ENCODE data around the gene BANP. TPM values are rescaled to one million over a fixed set of nuclear protein-coding genes. Genes with fewer than 3 reads are reported as not detected.
A peak's percentile ranks its signal among the peaks of the same experiment; 100 is the strongest.
"Not testable (repeated sequence)": the region's sequence is repeated elsewhere in the genome, so short reads cannot be mapped to it uniquely, and the experiment has no call there.

BANP gene
- total RNA-seq, 1 donor from 2014 or later, result 36.4 TPM

- DNase-seq, result not testable (repeated sequence)
Measured at GRCh38 chr16:88016386-88016785, 65.2 kb downstream of the BANP start.

DNA sequence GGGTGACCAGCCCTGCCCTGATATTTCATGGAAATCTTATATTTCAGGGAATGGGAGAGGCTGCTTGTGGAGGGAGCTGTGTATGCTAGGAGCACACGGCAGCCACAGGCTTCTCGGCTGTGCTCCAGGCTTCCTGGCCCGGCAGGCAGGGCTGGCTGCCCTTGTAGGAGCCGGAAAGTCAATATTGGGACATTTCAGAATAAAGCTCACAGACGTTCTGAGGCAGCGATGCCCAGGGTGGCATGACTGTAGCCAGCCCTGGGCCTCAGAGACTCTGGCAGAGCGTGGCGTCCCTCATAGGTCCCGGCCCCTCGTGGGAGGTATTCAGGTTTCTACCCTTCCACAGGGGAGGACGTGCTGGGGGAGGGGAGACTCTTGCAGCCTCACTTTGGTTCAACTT lies 65.7 kb downstream of the BANP start:
- DNase-seq, result no peak

DNA sequence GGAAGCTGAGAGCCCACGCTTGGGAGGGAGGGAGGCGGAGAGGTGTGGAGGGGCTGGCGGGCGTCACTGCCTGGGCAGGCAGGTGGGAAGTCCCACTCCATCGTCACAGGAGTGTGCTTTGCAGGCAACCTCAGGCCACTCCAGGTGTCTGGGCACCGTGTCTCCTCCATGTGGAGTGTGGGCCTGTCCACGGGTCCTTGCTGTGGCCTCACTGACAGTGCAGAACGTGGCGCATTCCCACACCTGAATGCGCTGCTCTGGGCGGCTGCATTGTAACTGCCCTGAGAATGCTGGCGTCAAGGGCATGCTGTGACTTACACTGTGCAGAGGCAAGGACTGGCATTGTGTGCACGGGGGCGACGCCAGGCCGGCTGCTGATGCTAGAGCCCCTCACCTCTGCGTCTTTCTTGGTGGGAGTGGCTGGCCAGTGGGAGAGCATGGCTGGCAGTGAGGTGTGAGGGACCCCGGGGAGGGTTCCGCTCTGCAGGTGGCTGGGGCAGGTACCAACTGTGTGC lies 66.4 kb downstream of the BANP start:
- no peak for DNase-seq

- not testable (repeated sequence) for DNase-seq
Measured at GRCh38 chr16:88018382-88018781, 67.1 kb downstream of the BANP start.

GRCh38 chr16:88019041-88019820 lies 68.0 kb downstream of the BANP start:
- DNase-seq, result not testable (repeated sequence)

DNA sequence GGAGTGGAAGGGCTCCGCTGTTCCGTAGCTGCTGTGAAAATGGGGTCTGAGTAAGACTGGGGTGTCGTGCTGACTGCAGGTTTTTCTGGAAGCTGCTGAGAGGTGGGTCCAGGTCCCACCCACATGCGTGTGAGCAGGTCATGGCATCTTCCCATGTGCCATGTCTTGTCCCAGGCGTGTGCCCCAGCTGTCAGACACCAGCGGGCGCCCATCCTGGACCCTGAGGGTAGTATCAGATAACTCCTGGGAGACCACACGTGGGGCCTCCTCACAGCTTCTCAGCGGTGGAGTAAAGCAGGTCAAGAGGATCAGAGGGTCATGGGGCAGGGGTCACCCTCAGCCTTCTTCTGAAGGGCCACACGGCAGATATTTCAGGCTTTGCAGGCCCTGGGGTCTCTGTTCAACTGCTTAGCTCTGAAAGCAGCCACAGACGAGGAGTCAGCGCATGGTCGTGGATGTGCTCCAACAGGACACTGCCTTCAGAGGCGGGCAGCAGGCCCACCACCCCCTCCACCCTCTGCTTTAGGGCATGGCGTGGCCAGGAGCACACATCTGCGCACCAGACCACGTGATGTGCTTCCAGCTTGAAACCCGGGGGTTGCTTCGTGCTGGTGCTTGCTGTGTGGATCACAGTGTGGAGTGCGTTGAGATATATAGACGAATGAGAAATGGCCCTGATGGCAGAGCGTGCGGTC lies 68.7 kb downstream of the BANP start:
- DNase-seq, result no peak

GRCh38 chr16:88020516-88020885 lies 69.3 kb downstream of the BANP start:
- no peak for DNase-seq

DNA sequence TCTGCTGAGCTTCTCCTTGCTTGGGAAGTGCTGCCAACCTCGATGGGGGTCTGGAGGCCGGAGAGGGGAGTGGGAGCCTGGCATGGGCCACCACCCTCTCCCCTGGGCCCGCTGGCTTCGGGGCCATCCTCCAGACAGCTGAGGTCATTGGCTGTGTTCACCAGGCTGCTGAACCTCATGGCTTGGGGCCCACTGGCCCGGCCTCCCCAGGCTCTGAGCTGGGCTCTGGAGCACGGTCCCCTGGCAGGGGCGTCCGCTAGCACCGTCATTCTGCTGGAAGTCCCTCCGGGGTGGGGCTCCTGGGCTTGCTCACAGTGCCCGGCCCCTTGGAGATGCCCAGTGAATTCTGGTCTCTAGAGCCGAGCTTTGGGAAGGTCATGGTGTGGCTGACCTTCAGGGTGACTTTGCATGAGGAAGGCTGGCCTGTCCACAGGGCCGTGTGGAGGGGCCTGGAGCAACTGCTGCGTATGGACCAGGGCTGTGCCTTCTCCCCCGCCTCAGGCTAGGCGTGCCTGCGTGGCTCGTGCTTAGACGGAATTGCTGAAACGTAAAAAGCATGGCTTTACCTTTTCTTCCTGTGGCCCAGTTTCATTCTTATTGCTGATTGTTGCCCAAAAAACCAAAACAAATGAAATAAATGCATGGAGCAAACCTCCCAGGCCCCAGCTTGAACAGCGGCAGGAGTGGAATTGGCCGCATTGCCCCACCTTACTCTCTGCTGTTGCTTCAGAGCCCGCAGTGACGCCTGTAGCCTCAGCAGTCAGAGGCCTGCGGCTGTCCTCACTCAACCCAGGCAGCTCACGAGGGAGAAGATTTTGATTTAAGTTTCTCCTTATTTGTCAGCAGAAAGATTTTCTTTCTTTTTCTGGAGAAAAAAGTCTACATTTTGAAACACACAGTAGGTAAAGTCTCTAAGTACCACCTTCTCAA lies 70.1 kb downstream of the BANP start:
- DNase-seq, result not testable (repeated sequence)

DNA sequence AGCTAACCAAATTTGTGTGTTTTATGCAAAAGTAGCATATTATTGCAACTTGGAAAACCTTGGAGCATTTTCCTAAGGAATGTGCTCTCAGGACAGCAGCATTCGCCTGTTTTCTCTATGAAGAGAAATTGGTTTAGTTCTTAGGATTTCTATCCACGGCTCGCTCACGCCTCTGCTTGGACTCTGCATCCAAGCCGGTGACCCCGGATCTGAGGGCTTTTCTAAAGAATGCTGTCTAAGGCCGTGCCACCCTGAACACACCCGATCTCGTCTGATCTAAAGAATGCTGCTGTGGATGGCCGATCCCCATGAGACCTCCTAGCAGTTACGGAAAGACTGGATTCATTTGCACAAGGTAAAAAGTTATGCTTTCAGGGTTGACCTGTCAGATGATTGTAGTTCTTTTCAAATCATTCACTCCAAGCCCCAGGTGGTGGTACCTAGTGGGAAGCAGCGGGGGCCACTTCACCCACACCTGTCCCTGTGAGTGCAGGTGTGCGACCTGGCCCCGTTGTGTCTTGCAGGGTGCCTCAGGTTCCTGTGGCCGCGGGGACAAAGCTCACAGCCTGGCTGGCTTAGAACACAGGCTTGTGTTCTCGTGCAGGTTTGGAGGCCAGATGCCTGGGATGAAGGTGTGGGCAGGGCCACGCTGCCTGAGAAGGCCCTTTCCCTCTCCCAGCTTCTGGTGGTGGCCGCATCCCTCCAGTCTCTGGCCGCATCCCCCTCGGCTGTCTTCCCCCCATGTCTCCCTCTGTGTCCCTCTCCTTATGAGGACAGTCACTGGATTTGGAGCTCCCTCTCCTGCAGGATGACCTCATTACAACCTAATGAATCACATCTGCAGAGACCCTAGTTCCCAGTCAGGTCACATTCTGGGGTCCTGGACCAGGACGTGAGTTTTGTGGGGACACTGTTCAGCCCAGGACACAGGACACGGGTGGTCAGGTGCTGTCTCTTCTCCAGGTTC lies 71.1 kb downstream of the BANP start:
- DNase-seq, result no peak

- DNase-seq, result no peak
Measured at GRCh38 chr16:88023366-88023765, 72.1 kb downstream of the BANP start.

- no peak for DNase-seq
Measured at GRCh38 chr16:88023786-88024185, 72.6 kb downstream of the BANP start.

GRCh38 chr16:88024491-88025085 lies 73.4 kb downstream of the BANP start:
- DNase-seq, result peak; percentile 82

- DNase-seq, result peak; percentile 78
Measured at GRCh38 chr16:88025086-88025492, 73.9 kb downstream of the BANP start.

- DNase-seq, result not testable (repeated sequence)
Measured at GRCh38 chr16:88025828-88026555, 74.8 kb downstream of the BANP start.

- DNase-seq, result no peak
Measured at GRCh38 chr16:88026964-88027938, 76.0 kb downstream of the BANP start.

- DNase-seq, result not testable (repeated sequence)
Measured at GRCh38 chr16:88028177-88028930, 77.1 kb downstream of the BANP start.

DNA sequence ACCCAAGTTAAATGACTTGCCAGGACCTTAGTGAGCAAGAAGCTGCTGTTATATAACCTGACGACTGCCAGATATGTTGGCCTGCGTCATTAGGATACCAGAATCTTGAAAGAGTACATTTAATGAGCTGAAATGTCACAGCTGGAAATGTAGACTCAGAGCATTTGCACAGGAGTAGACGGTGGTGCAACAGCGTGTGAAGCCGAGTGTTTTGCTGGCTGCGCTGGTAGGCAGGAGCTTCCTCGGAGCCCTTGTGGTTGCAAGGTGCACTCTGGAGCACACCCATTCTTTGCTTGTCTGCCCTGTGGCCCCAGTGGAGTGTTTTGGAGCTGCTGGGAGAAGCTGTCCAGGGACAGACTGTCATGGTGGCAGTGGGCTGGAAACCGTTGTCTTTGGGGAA lies 79.3 kb downstream of the BANP start:
- DNase-seq, result no peak

DNA sequence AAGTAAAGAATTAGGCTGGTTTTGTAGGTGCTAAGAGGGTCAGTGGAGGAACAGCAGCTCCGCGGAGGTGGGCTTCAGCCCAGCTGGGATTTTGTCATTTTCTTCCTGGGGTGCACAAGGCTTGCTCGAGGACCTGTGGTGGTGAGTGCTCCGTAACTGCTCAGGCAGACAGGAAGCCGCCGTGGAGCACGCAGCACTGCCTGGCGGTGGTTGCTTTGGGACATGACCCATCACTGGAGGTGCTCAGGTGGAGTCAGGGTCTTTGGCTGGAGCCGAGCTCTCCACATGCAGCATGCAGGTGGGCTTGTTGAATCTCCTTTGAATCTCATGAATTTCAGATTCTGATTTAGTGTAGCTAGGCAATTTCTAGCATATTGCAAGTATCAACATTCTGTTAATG lies 79.7 kb downstream of the BANP start:
- not testable (repeated sequence) for DNase-seq
